HL-60 (cell line): ENCODE measurements around the gene AAMDC.

Experiments used
- CTCF ChIP-seq: IDR thresholded peaks from one replicate; pipeline ENCODE4 v1.5.1; 2011; ENCODE audit warnings: low read length, control low read depth, inconsistent platforms; ENCODE audit not compliant: insufficient read depth
- GABPA ChIP-seq: IDR thresholded peaks from 2 replicates; pipeline ENCODE4 v1.6.1; 2012; ENCODE audit warnings: low read depth
- POLR2AphosphoS5 ChIP-seq: IDR thresholded peaks from 2 replicates; pipeline ENCODE4 v1.6.1; 2012; ENCODE audit warnings: low read depth
- REST ChIP-seq: IDR thresholded peaks from 2 replicates; pipeline ENCODE4 v1.6.1; 2012; ENCODE audit warnings: low read depth; ENCODE audit not compliant: insufficient replicate concordance
- SPI1 ChIP-seq: IDR thresholded peaks from 2 replicates; pipeline ENCODE4 v1.6.1; 2012; ENCODE audit warnings: low read depth, mild to moderate bottlenecking, borderline replicate concordance

GRCh38 chr11:77842441-77843121 is 21.6 kb downstream of the AAMDC start:
- TF ChIP-seq CTCF (no peak), POLR2AphosphoS5 (no peak), REST (no peak), SPI1 (peak; percentile 80), GABPA (no peak)
